Activated B cell treated with CpG ODN at 0.5 μM for 24 hours (primary cell): ENCODE measurements around the gene AGPS. TPM values are rescaled to one million over a fixed set of nuclear protein-coding genes. Genes with fewer than 3 reads are reported as not detected.

ENCODE experiments used
- ATAC-seq: fragments of 200-7000 bp; cut with Tn5 transposase; one replicate; pipeline ENCODE4 v1.10.0; 2021; ENCODE audit warnings: low read depth, mild to moderate bottlenecking, moderate library complexity
- CTCF ChIA-PET: fragments of 350-600 bp; sonication (Branson Sonifier 250); formaldehyde crosslinking; loops from one replicate; lab custom pipeline; 2021; ENCODE audit warnings: antibody characterized with exemption; lab: Charles Lee
- POLR2A ChIA-PET: fragments of 350-600 bp; sonication (Branson Sonifier 250); formaldehyde crosslinking; loops from one replicate; lab custom pipeline; 2021; ENCODE audit warnings: antibody characterized with exemption; lab: Charles Lee
- DNase-seq: peaks from one replicate; pipeline ENCODE4 v3.0.0; 2022
- H3K27ac Mint-ChIP-seq: one replicate; pipeline ENCODE4 v1.8.0; 2020; ENCODE audit warnings: mixed read lengths
- H3K27me3 Mint-ChIP-seq: one replicate; pipeline ENCODE4 v1.8.0; 2021; ENCODE audit warnings: mixed read lengths
- H3K36me3 Mint-ChIP-seq: one replicate; pipeline ENCODE4 v1.8.0; 2021; ENCODE audit warnings: low read depth, mixed read lengths
- H3K4me1 Mint-ChIP-seq: one replicate; pipeline ENCODE4 v1.8.0; 2021; ENCODE audit warnings: mixed read lengths
- H3K4me3 Mint-ChIP-seq: one replicate; pipeline ENCODE4 v1.8.0; 2020; ENCODE audit warnings: mild to moderate bottlenecking, mixed read lengths
- H3K9me3 Mint-ChIP-seq: one replicate; pipeline ENCODE4 v1.8.0; 2020; ENCODE audit warnings: mixed read lengths
- CTCF ChIP-seq: fragments of 200-600 bp; IDR thresholded peaks from one replicate; pipeline ENCODE4 v1.8.0; 2022; ENCODE audit warnings: antibody characterized with exemption, mild to moderate bottlenecking
- intact Hi-C: fragments of 100-400 bp; cut with micrococcal nuclease; formaldehyde crosslinking; loops from one replicate; pipeline ENCODE4 v1.15.1; 2024
- total RNA-seq: library from RNA; stranded (reverse); gene quantifications from 2 replicates; pipeline ENCODE4 v1.2.3, GENCODE V29; 2022

Gene AGPS
- total RNA-seq, 1 donor from 2014 or later = 29.9 TPM

GRCh38 chr2:177551989-177552421 lies 159.4 kb downstream of the AGPS start:
- Mint-ChIP-seq H3K36me3 (peaks cover 8% of the 10 kb centered on the region), H3K4me1 (peaks cover 17% of the 10 kb centered on the region), H3K27me3 (no peaks in the 10 kb centered on the region), H3K27ac (peak overlapping the region; percentile 100), H3K4me3 (peak overlapping the region; percentile 96), H3K9me3 (no peaks in the 10 kb centered on the region)
- DNase-seq = no peak
- no peak for TF ChIP-seq CTCF
- CTCF ChIA-PET = interaction anchor here (1.0 kb wide), 1 partner anchor 217 kb away, joined by 3 read pairs; no protein-coding TSS in a partner anchor
- intact Hi-C loops = loop anchor here (1.0 to 5.0 kb wide), 6 partner anchors 82 to 979 kb away; partner anchors contain the start of genes AGPS, HNRNPA3 and NFE2L2
- no peak for ATAC-seq
- POLR2A ChIA-PET = interaction anchor here (1.2 to 1.3 kb wide), 2 partner anchors 160 to 289 kb away, joined by 3 read pairs; partner anchors contain the start of gene AGPS

GRCh38 chr2:177552422-177553175 lies 160.0 kb downstream of the AGPS start:
- ChIA-PET POLR2A (interaction anchor here (0.8 to 1.3 kb wide), 3 partner anchors 82 to 289 kb away, joined by 3 read pairs; partner anchors contain the start of gene AGPS), CTCF (interaction anchor here (1.0 kb wide), 1 partner anchor 217 kb away, joined by 3 read pairs; no protein-coding TSS in a partner anchor)
- H3K4me3 Mint-ChIP-seq = peak overlapping the region; percentile 96
- peak overlapping the region; percentile 100 for H3K27ac Mint-ChIP-seq
- peaks cover 8% of the 10 kb centered on the region for H3K36me3 Mint-ChIP-seq
- peaks cover 17% of the 10 kb centered on the region for H3K4me1 Mint-ChIP-seq
- no peak for TF ChIP-seq CTCF
- ATAC-seq (peak; percentile 90), DNase-seq (peak; percentile 87)
- H3K9me3 Mint-ChIP-seq = no peaks in the 10 kb centered on the region
- H3K27me3 Mint-ChIP-seq = no peaks in the 10 kb centered on the region
- intact Hi-C loops = loop anchor here (1.0 to 5.0 kb wide), 8 partner anchors 67 to 978 kb away; partner anchors contain the start of genes AGPS, HNRNPA3 and NFE2L2

- POLR2A ChIA-PET = interaction anchor here (0.8 to 1.3 kb wide), 2 partner anchors 81 to 161 kb away, joined by 3 read pairs; partner anchors contain the start of gene AGPS
- H3K36me3 Mint-ChIP-seq = peaks cover 8% of the 10 kb centered on the region
- H3K4me1 Mint-ChIP-seq = peaks cover 17% of the 10 kb centered on the region
- intact Hi-C loops = loop anchor here (1.0 to 5.0 kb wide), 5 partner anchors 66 to 977 kb away; partner anchors contain the start of gene AGPS
- H3K9me3 Mint-ChIP-seq = no peaks in the 10 kb centered on the region
- H3K27ac Mint-ChIP-seq = peak overlapping the region; percentile 100
- ATAC-seq (no peak), DNase-seq (no peak)
- no peaks in the 10 kb centered on the region for H3K27me3 Mint-ChIP-seq
- CTCF ChIA-PET = interaction anchor here (1.0 kb wide), 1 partner anchor 218 kb away, joined by 3 read pairs; no protein-coding TSS in a partner anchor
- H3K4me3 Mint-ChIP-seq = peak overlapping the region; percentile 96
- no peak for TF ChIP-seq CTCF
Measured at GRCh38 chr2:177553176-177553884, 160.8 kb downstream of the AGPS start.

GRCh38 chr2:177554365-177554764 lies 161.8 kb downstream of the AGPS start:
- ChIA-PET CTCF (no interaction called here), POLR2A (no interaction called here)
- TF ChIP-seq CTCF = no peak
- DNase-seq = no peak
- Mint-ChIP-seq H3K4me1 (peaks cover 17% of the 10 kb centered on the region), H3K9me3 (no peaks in the 10 kb centered on the region), H3K27me3 (no peaks in the 10 kb centered on the region), H3K27ac (no peak overlapping the region), H3K36me3 (peaks cover 8% of the 10 kb centered on the region), H3K4me3 (no peak overlapping the region)
- intact Hi-C loops = loop anchor here (5.0 kb wide), 1 partner anchor 222 kb away; no protein-coding TSS in a partner anchor
- ATAC-seq = no peak
